Prostate gland (tissue), 2 donors: ENCODE results near the gene CCDC102B.

Source experiments
- CTCF ChIP-seq, 4 experiments: fragments of 200-600 bp in 2 of 4; fragments of 450-650 bp in 2 of 4; sonication (generic) in 2 of 4; IDR thresholded peaks; 1 replicate in 3 of 4; 2 replicates in 1 of 4; pipeline ENCODE4 v1.5.1; 2016 to 2019; ENCODE audit warnings: antibody characterized with exemption in 4 of 4, mild to moderate bottlenecking in 2 of 4, moderate library complexity in 2 of 4
- POLR2A ChIP-seq: fragments of 450-650 bp; IDR thresholded peaks from one replicate; pipeline ENCODE4 v1.6.1; 2016; ENCODE audit warnings: antibody characterized with exemption, mild to moderate bottlenecking

DNA sequence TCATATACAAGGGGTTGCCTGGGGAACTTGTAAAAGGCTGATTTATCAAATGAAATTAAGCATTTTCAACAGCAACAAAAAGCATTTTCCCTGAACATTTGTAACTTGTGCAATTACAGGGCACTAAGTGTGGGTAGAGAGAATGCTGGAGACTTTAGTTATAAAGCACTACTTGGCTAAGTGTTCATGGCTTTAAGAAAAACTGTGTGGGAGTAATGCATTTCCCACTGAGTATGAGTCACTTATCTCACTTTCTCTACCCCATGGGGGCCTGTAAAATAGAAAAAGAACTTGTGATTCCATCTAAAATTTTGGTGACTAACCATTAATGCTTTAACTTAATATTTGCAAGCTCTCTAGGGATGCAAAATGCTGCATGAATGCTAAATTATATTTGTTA is 193.4 kb downstream of the CCDC102B start:
- TF ChIP-seq POLR2A (no peak), CTCF (IDR thresholded peaks at IDR 0.05) (no peak)
